Measurements from ENCODE around the gene PAQR6. TPM values are rescaled to one million over a fixed set of nuclear protein-coding genes. Genes with fewer than 3 reads are reported as not detected.

PAQR6 gene
- total and polyA plus RNA-seq, 2 of the 8 experiments (the other 6 are each of a cell fraction or from before 2014, with no cell fraction given): 7.1 to 11.3 TPM

DNA sequence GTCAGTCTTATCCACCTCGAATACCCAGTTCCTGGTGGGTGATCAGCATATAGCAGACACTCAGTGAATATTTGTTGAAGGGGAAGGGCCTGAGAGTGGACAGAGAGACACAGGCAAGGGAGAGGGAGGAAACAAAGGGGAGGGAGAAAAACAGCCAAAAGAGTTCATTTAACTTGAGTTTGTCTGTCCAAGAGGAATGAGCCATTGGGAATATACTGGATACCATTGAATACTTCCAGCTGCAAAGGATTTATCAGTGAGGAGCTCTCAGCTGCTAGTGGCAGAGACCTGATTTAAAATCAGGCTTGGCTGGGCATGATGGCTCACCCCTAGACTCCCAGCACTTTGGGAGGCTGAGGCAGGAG lies 17.4 kb downstream of the PAQR6 start:
- H3K36me3 ChIP-seq (ENCODE audit: control insufficient read depth in 2 of 4, insufficient read depth in 4 of 4, low read length in 3 of 4): peaks cover 4 to 22% (median 10%) of the 10 kb centered on the region in 4 experiments; a peak in 6 of 8 replicates
- H3K23ac ChIP-seq (ENCODE audit: insufficient read length): no peak overlapping the region
- peaks cover 3% of the 10 kb centered on the region for H3K79me1 ChIP-seq (ENCODE audit: low read depth, low read length)
- POLR2A ChIA-PET (ENCODE audit: partially characterized antibody): interaction anchor here (1.0 to 12.7 kb wide), 4 partner anchors 12 to 81 kb away, joined by 3 to 82 read pairs (median 8); partner anchors contain the start of genes BGLAP, PAQR6 and PMF1
- H3K9ac ChIP-seq (replicated peaks in 1 of 4; ENCODE audit: extremely low read depth in 1 of 4, low read depth in 3 of 4, low read length in 3 of 4): no peak overlapping the region
- no peak overlapping the region for H3K27ac ChIP-seq (ENCODE audit: low read depth, low read length)
- no peak overlapping the region for H4K8ac ChIP-seq (ENCODE audit: extremely low read depth, insufficient read depth, low read length)
- no peak overlapping the region for H2AK5ac ChIP-seq (ENCODE audit: low read depth, low read length)
- no peaks in the 10 kb centered on the region for H3K4me1 ChIP-seq (replicated peaks in 1 of 4; ENCODE audit: control insufficient read depth in 3 of 4, insufficient read depth in 4 of 4, low read length in 3 of 4)
- H3K9me3 ChIP-seq (ENCODE audit: insufficient read depth in 2 of 2, low read depth in 1 of 2, low read length in 1 of 2): no peaks in the 10 kb centered on the region
- H3K4ac ChIP-seq (replicated peaks; ENCODE audit: insufficient read length, low read depth, low read length): no peak overlapping the region
- 82% methylated on average over 1 of the region's 1 CpG; no CpG with 5 or more reads in 1 of the 2 experiments for WGBS, 2 experiments (ENCODE audit: extremely low coverage in 1 of 2, insufficient coverage in 1 of 2, insufficient read length in 1 of 2, insufficient replicate concordance in 2 of 2, low coverage in 1 of 2, low lambda C conversion rate in 2 of 2, missing lambda C conversion rate in 1 of 2)
- no peak overlapping the region for H2BK15ac ChIP-seq (ENCODE audit: low read length)
- H2BK20ac ChIP-seq (ENCODE audit: low read length): no peak overlapping the region
- no peak overlapping the region for H2BK120ac ChIP-seq (replicated peaks; ENCODE audit: low read depth, low read length)
- H4K5ac ChIP-seq (ENCODE audit: insufficient read length, low read depth, low read length): no peak overlapping the region
- H3K56ac ChIP-seq (replicated peaks; ENCODE audit: insufficient read length, low read depth, low read length): no peak overlapping the region
- DNase-seq (ENCODE audit: low read depth in 1 of 2, low spot score in 2 of 2) (no peak), FAIRE-seq (no peak)
- H3K23me2 ChIP-seq (ENCODE audit: low read depth, low read length): no peaks in the 10 kb centered on the region
- H4K91ac ChIP-seq (replicated peaks; ENCODE audit: insufficient read length, low read length): no peak overlapping the region
- H3K18ac ChIP-seq (ENCODE audit: extremely low read depth, low read length): no peak overlapping the region
- H3K79me2 ChIP-seq (ENCODE audit: control insufficient read depth in 1 of 2, insufficient read depth in 2 of 2, low read length in 2 of 2): 0 out of 4 replicates have a peak, but pooled peaks cover 0 to 8% of the 10 kb centered on the region in 2 experiments
- H4K20me1 ChIP-seq (replicated peaks in 1 of 2; ENCODE audit: control insufficient read depth in 1 of 2, insufficient read depth in 2 of 2, low read length in 2 of 2): peaks cover 0 to 5% of the 10 kb centered on the region in 2 experiments
- H3K27me3 ChIP-seq (replicated peaks in 1 of 4; ENCODE audit: control insufficient read depth in 3 of 4, extremely low read depth in 1 of 4, insufficient read depth in 3 of 4, low read length in 3 of 4): no peaks in the 10 kb centered on the region
- H3K4me2 ChIP-seq (ENCODE audit: insufficient read depth in 1 of 2, low read depth in 2 of 2, low read length in 2 of 2): no peak overlapping the region
- H2BK12ac ChIP-seq (ENCODE audit: low read depth, low read length): no peak overlapping the region
- H2BK5ac ChIP-seq (ENCODE audit: low read depth, low read length): no peak overlapping the region
- H3K4me3 ChIP-seq (ENCODE audit: extremely low read depth in 1 of 4, insufficient read depth in 2 of 4, low read depth in 3 of 4, low read length in 4 of 4): no peak overlapping the region
- H3K14ac ChIP-seq (ENCODE audit: insufficient read length): no peak overlapping the region
- CTCF ChIA-PET (ENCODE audit: partially characterized antibody): interaction anchor here (0.7 to 47.2 kb wide), 5 partner anchors 9 to 134 kb away, joined by 3 to 1265 read pairs (median 3); partner anchors contain the start of gene SEMA4A
- no peak overlapping the region for H2AFZ ChIP-seq (ENCODE audit: low read length)
- TF ChIP-seq GTF2F1 (IDR thresholded peaks at IDR 0.05; ENCODE audit: borderline replicate concordance, low read depth, low read length) (no peak), E2F6 (IDR thresholded peaks at IDR 0.05) (no peak), RNF2 (IDR thresholded peaks at IDR 0.05; ENCODE audit: borderline replicate concordance, low read depth, low read length, missing control alignments, poor library complexity, severe bottlenecking) (no peak)
